Measurements from ENCODE around the gene EYA2.

DNA sequence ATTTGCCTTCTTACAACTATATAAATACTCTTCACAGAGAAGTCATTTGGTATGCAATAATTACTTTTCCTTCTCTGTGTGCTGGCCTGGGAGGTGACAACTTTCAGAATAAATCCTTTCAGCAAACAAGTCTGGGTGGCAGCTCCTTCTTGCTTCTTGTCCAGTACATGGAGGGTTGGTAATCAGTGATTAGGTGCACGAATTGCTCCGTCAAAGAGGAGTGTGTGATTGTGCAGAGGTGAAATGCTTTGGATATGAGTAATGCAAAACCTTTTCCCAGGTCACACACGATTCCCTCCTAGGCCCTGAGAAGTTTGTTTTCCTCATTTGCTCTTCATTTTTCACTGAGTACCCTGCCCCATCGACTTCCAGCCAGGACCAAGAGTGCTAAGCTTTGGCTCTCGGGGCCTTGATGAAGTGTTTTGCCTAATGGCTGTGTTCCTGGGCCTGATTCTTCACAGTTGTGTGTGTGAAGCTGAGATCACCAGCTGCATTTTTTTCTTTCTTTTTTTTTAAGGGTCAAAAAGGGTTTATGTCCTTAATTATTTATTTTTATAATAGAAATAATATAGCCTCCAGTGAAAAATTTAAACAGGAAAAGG, 245.4 kb downstream of the EYA2 start:
- no peak for TF ChIP-seq EZH2 (IDR thresholded peaks at IDR 0.05; ENCODE audit: insufficient read depth, poor library complexity, severe bottlenecking)
- no peak for TF ChIP-seq EZH2phosphoT487 (IDR thresholded peaks at IDR 0.05; ENCODE audit: insufficient read depth, low read depth)

Measured in GM23248 (cell line).